ENCODE measurements around the gene NRCAM. TPM values are rescaled to one million over a fixed set of nuclear protein-coding genes. Genes with fewer than 3 reads are reported as not detected.

The NRCAM gene
- total and polyA plus RNA-seq, 2 donors (not counting 1 experiment from before 2014, with no cell fraction given): 0.75 to 4.6 TPM

DNA sequence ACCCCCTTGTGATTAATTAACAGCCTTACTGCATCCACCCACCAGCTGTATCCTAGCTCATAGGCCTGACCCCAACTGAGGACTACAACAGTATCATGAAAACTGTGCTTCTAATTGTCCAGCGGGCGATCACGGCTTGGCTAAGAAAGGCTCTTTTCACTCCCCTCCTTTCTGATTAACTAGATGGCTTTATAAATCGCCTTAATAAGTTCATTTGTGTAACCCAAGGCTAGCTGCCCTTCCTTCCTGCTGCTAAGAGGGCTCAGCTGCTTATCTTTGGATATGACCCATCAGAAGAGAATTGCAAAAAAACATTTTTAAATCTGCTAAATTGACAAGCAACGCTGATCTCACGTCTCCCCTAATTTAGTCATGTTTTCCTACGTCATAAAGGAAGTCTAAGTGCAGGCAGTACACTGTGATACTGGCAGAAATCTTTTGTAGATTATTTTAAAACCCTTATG is 163.1 kb downstream of the NRCAM start:
- Histone ChIP-seq H3K27ac (ENCODE audit: low read length in 2 of 2) (no peak overlapping the region), H3K27me3 (replicated peaks in 1 of 4; ENCODE audit: control extremely low read depth in 1 of 4, control insufficient read depth in 3 of 4, insufficient read depth in 4 of 4, low read length in 3 of 4) (no peaks in the 10 kb centered on the region), H3K79me2 (ENCODE audit: control insufficient read depth, insufficient read depth, low read length) (no peaks in the 10 kb centered on the region), H3K4me1 (ENCODE audit: control insufficient read depth in 2 of 2, insufficient read depth in 2 of 2, low read length in 2 of 2) (peaks cover 9 to 10% of the 10 kb centered on the region in 2 donors), H3K9me3 (ENCODE audit: control extremely low read depth in 1 of 3, control insufficient read depth in 2 of 3, insufficient read depth in 1 of 3, low read length in 2 of 3) (no peaks in the 10 kb centered on the region), H3K4me2 (replicated peaks; ENCODE audit: low read depth, low read length, poor library complexity, severe bottlenecking) (no peak overlapping the region), H3K4me3 (ENCODE audit: control extremely low read depth in 1 of 5, extremely low read depth in 1 of 5, insufficient read depth in 1 of 5, low read depth in 2 of 5, low read length in 4 of 5) (no peak overlapping the region), H3K9ac (ENCODE audit: low read length) (no peak overlapping the region), H2AFZ (ENCODE audit: insufficient read depth, low read depth, low read length, poor library complexity, severe bottlenecking) (no peak overlapping the region), H4K20me1 (ENCODE audit: control insufficient read depth, insufficient read depth, low read length, poor library complexity, severe bottlenecking) (no peaks in the 10 kb centered on the region), H3K36me3 (replicated peaks in 1 of 2; ENCODE audit: control extremely low read depth in 1 of 2, control insufficient read depth in 1 of 2, extremely low read depth in 1 of 2, insufficient read depth in 2 of 2, low read length in 1 of 2) (no peaks in the 10 kb centered on the region)
- Mint-ChIP-seq H3K9me3 (ENCODE audit: insufficient read depth) (no peaks in the 10 kb centered on the region), H3K27me3 (peaks cover 7% of the 10 kb centered on the region), H3K27ac (no peak overlapping the region), H3K4me3 (no peak overlapping the region), H3K4me1 (peaks cover 18% of the 10 kb centered on the region)
- intact Hi-C loops (cut with micrococcal nuclease): no loop called here
- TF ChIP-seq, protein P1, sequence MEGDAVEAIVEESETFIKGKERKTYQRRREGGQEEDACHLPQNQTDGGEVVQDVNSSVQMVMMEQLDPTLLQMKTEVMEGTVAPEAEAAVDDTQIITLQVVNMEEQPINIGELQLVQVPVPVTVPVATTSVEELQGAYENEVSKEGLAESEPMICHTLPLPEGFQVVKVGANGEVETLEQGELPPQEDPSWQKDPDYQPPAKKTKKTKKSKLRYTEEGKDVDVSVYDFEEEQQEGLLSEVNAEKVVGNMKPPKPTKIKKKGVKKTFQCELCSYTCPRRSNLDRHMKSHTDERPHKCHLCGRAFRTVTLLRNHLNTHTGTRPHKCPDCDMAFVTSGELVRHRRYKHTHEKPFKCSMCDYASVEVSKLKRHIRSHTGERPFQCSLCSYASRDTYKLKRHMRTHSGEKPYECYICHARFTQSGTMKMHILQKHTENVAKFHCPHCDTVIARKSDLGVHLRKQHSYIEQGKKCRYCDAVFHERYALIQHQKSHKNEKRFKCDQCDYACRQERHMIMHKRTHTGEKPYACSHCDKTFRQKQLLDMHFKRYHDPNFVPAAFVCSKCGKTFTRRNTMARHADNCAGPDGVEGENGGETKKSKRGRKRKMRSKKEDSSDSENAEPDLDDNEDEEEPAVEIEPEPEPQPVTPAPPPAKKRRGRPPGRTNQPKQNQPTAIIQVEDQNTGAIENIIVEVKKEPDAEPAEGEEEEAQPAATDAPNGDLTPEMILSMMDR (IDR thresholded peaks at IDR 0.05): no peak
- TF ChIP-seq EZH2 (IDR thresholded peaks at IDR 0.05; ENCODE audit: borderline replicate concordance, insufficient read depth, low read depth, low read length, poor library complexity, severe bottlenecking): no peak
- DNase-seq (no peak), ATAC-seq (ENCODE audit: low read depth) (no peak)
- WGBS (ENCODE audit: insufficient coverage): 100% methylated on average over 4 of the region's 7 CpGs
- POLR2A ChIA-PET: no interaction called here
- CTCF ChIA-PET: no interaction called here

DNA sequence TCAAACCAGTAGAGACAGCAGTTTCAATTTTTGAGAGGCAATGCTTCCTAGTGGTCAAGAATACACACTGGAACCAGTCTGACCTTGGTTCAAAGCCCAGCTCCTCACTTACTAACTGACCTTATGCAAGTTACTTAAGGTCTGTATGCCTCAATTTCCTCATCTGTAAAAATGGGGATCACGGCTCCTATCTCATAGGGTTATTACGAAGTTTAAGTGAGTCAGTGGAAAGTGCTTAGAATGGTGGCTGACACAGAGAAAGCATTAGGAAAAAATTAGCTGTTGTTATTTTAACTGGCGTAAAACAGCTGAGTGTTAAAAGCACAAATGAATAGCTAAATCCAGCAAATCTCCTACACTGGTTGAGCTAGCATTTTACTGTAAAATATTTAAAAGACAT is 163.7 kb downstream of the NRCAM start:
- H3K27ac Mint-ChIP-seq: no peak overlapping the region
- peaks cover 18% of the 10 kb centered on the region for H3K4me1 Mint-ChIP-seq
- WGBS (ENCODE audit: insufficient coverage): no CpG with 5 or more reads among the region's 3 CpGs
- no peaks in the 10 kb centered on the region for H4K20me1 ChIP-seq (ENCODE audit: control insufficient read depth, insufficient read depth, low read length, poor library complexity, severe bottlenecking)
- peaks cover 0 to 4% (median 0%) of the 10 kb centered on the region in 4 experiments for H3K27me3 ChIP-seq (replicated peaks in 1 of 4; ENCODE audit: control extremely low read depth in 1 of 4, control insufficient read depth in 3 of 4, insufficient read depth in 4 of 4, low read length in 3 of 4)
- no peaks in the 10 kb centered on the region for H3K36me3 ChIP-seq (replicated peaks in 1 of 2; ENCODE audit: control extremely low read depth in 1 of 2, control insufficient read depth in 1 of 2, extremely low read depth in 1 of 2, insufficient read depth in 2 of 2, low read length in 1 of 2)
- no peak overlapping the region for H2AFZ ChIP-seq (ENCODE audit: insufficient read depth, low read depth, low read length, poor library complexity, severe bottlenecking)
- H3K27me3 Mint-ChIP-seq: peaks cover 11% of the 10 kb centered on the region
- no peaks in the 10 kb centered on the region for H3K9me3 Mint-ChIP-seq (ENCODE audit: insufficient read depth)
- no peaks in the 10 kb centered on the region for H3K79me2 ChIP-seq (ENCODE audit: control insufficient read depth, insufficient read depth, low read length)
- TF ChIP-seq, protein P1 (IDR thresholded peaks at IDR 0.05): no peak
- TF ChIP-seq EZH2 (IDR thresholded peaks at IDR 0.05; ENCODE audit: borderline replicate concordance, insufficient read depth, low read depth, low read length, poor library complexity, severe bottlenecking): no peak
- DNase-seq (no peak), ATAC-seq (ENCODE audit: low read depth) (no peak)
- no peak overlapping the region for H3K9ac ChIP-seq (ENCODE audit: low read length)
- H3K4me3 ChIP-seq (ENCODE audit: control extremely low read depth in 1 of 5, extremely low read depth in 1 of 5, insufficient read depth in 1 of 5, low read depth in 2 of 5, low read length in 4 of 5): no peak overlapping the region
- peaks cover 9 to 10% of the 10 kb centered on the region in 2 donors for H3K4me1 ChIP-seq (ENCODE audit: control insufficient read depth in 2 of 2, insufficient read depth in 2 of 2, low read length in 2 of 2)
- H3K9me3 ChIP-seq (ENCODE audit: control extremely low read depth in 1 of 3, control insufficient read depth in 2 of 3, insufficient read depth in 1 of 3, low read length in 2 of 3): no peaks in the 10 kb centered on the region
- no peak overlapping the region for H3K4me3 Mint-ChIP-seq
- ChIA-PET CTCF (no interaction called here), POLR2A (no interaction called here)
- no peak overlapping the region for H3K4me2 ChIP-seq (replicated peaks; ENCODE audit: low read depth, low read length, poor library complexity, severe bottlenecking)
- H3K27ac ChIP-seq (ENCODE audit: low read length in 2 of 2): no peak overlapping the region
- intact Hi-C loops (cut with micrococcal nuclease): no loop called here

All from B cell (primary cell).